HEK293 (cell line): Measurements from ENCODE around the gene SREBF1.
A peak's percentile ranks its signal among the peaks of the same experiment; 100 is the strongest.

Experiments
- FEZF1 ChIP-seq: fragments of 450-650 bp; formaldehyde crosslinking; IDR thresholded peaks from 2 replicates; pipeline ENCODE4 v1.5.1; 2016; ENCODE audit warnings: missing biosample characterization, missing genetic modification characterization
- GLIS2 ChIP-seq: fragments of 450-650 bp; formaldehyde crosslinking; IDR thresholded peaks from 2 replicates; pipeline ENCODE4 v1.5.1; 2016; ENCODE audit warnings: missing biosample characterization, missing genetic modification characterization
- KLF9 ChIP-seq: fragments of 450-650 bp; formaldehyde crosslinking; IDR thresholded peaks from 2 replicates; pipeline ENCODE4 v1.5.1; 2016; ENCODE audit warnings: missing biosample characterization, missing genetic modification characterization, low read depth
- MEIS1 ChIP-seq: sonication (generic); formaldehyde crosslinking; IDR thresholded peaks from 2 replicates; pipeline ENCODE4 v1.8.1; 2022; ENCODE audit warnings: missing genetic modification reagents, mild to moderate bottlenecking, borderline replicate concordance
- OSR2 ChIP-seq: fragments of 450-650 bp; formaldehyde crosslinking; IDR thresholded peaks from 2 replicates; pipeline ENCODE4 v1.5.1; 2016; ENCODE audit warnings: missing biosample characterization, missing genetic modification characterization
- SALL2 ChIP-seq: fragments of 450-650 bp; formaldehyde crosslinking; IDR thresholded peaks from 2 replicates; pipeline ENCODE4 v1.5.0; 2017; ENCODE audit warnings: missing biosample characterization, mild to moderate bottlenecking, missing genetic modification characterization, borderline replicate concordance
- TRIM28 ChIP-seq: IDR thresholded peaks from 2 replicates; pipeline ENCODE4 v1.6.1; 2011; ENCODE audit warnings: low read length, control low read depth, borderline replicate concordance
- ZFP41 ChIP-seq: fragments of 450-650 bp; formaldehyde crosslinking; IDR thresholded peaks from 2 replicates; pipeline ENCODE4 v1.5.1; 2016; ENCODE audit warnings: missing biosample characterization, missing genetic modification characterization, borderline replicate concordance
- ZFP69B ChIP-seq: fragments of 450-650 bp; formaldehyde crosslinking; IDR thresholded peaks from 2 replicates; pipeline ENCODE4 v1.5.1; 2016; ENCODE audit warnings: missing biosample characterization, missing genetic modification characterization
- ZIC2 ChIP-seq: fragments of 450-650 bp; formaldehyde crosslinking; IDR thresholded peaks from 2 replicates; pipeline ENCODE4 v1.5.1; 2016; ENCODE audit warnings: missing biosample characterization, missing genetic modification characterization
- ZNF133 ChIP-seq: fragments of 450-650 bp; formaldehyde crosslinking; IDR thresholded peaks from 2 replicates; pipeline ENCODE4 v1.5.1; 2016; ENCODE audit warnings: missing biosample characterization, missing genetic modification characterization
- ZNF138 ChIP-seq: fragments of 450-650 bp; formaldehyde crosslinking; IDR thresholded peaks from 2 replicates; pipeline ENCODE4 v1.5.1; 2016; ENCODE audit warnings: missing biosample characterization, missing genetic modification characterization, borderline replicate concordance
- ZNF19 ChIP-seq: fragments of 450-650 bp; formaldehyde crosslinking; IDR thresholded peaks from 2 replicates; pipeline ENCODE4; 2016; ENCODE audit warnings: missing biosample characterization, missing genetic modification characterization, low read depth
- ZNF221 ChIP-seq: fragments of 450-650 bp; formaldehyde crosslinking; IDR thresholded peaks from 2 replicates; pipeline ENCODE4 v1.5.1; 2017; ENCODE audit warnings: missing biosample characterization, missing genetic modification characterization, borderline replicate concordance
- ZNF341 ChIP-seq: fragments of 450-650 bp; formaldehyde crosslinking; IDR thresholded peaks from 2 replicates; pipeline ENCODE4; 2016; ENCODE audit warnings: low read depth, missing biosample characterization, missing genetic modification characterization
- ZNF366 ChIP-seq: fragments of 450-650 bp; formaldehyde crosslinking; conservative IDR thresholded peaks from 2 replicates; pipeline ENCODE4 v1.5.1; 2016; ENCODE audit warnings: missing biosample characterization, missing genetic modification characterization
- ZNF404 ChIP-seq: fragments of 450-650 bp; formaldehyde crosslinking; IDR thresholded peaks from 2 replicates; pipeline ENCODE4 v1.5.1; 2017; ENCODE audit warnings: missing biosample characterization, missing genetic modification characterization
- ZNF521 ChIP-seq: fragments of 450-650 bp; formaldehyde crosslinking; IDR thresholded peaks from 2 replicates; pipeline ENCODE4 v1.5.1; 2017; ENCODE audit warnings: missing biosample characterization, mild to moderate bottlenecking, missing genetic modification characterization
- ZNF621 ChIP-seq: fragments of 450-650 bp; formaldehyde crosslinking; IDR thresholded peaks from 2 replicates; pipeline ENCODE4 v1.5.1; 2017; ENCODE audit warnings: missing biosample characterization, missing genetic modification characterization
- ZNF629 ChIP-seq: fragments of 450-650 bp; formaldehyde crosslinking; IDR thresholded peaks from 2 replicates; pipeline ENCODE4 v1.5.1; 2017; ENCODE audit warnings: missing biosample characterization, missing genetic modification characterization
- ZNF747 ChIP-seq: fragments of 450-650 bp; formaldehyde crosslinking; IDR thresholded peaks from 2 replicates; pipeline ENCODE4 v1.5.1; 2016; ENCODE audit warnings: missing biosample characterization, missing genetic modification characterization
- ZNF76 ChIP-seq: fragments of 450-650 bp; formaldehyde crosslinking; IDR thresholded peaks from 2 replicates; pipeline ENCODE4; 2016; ENCODE audit warnings: low read depth, missing biosample characterization, missing genetic modification characterization, borderline replicate concordance
- ZNF843 ChIP-seq: fragments of 450-650 bp; formaldehyde crosslinking; IDR thresholded peaks from 2 replicates; pipeline ENCODE4 v1.5.1; 2016; ENCODE audit warnings: missing biosample characterization, missing genetic modification characterization
- ZSCAN30 ChIP-seq: fragments of 450-650 bp; IDR thresholded peaks from 2 replicates; pipeline ENCODE4 v1.5.1; 2018; ENCODE audit warnings: missing biosample characterization, mild to moderate bottlenecking, missing genetic modification characterization, moderate library complexity
- TF ChIP-seq, protein P1 (sequence below): fragments of 450-650 bp; formaldehyde crosslinking; IDR thresholded peaks from 2 replicates; pipeline ENCODE4 v1.5.1; 2016; ENCODE audit warnings: missing biosample characterization, missing genetic modification characterization
- TF ChIP-seq, protein P2 (sequence below): fragments of 450-650 bp; IDR thresholded peaks from 2 replicates; pipeline ENCODE4 v1.5.1; 2018; ENCODE audit warnings: missing biosample characterization, missing genetic modification characterization
- TF ChIP-seq, protein P3 (sequence below): fragments of 450-650 bp; formaldehyde crosslinking; IDR thresholded peaks from 2 replicates; pipeline ENCODE4 v1.5.1; 2016; ENCODE audit warnings: missing biosample characterization, missing genetic modification characterization
- TF ChIP-seq, protein P4 (sequence below): fragments of 450-650 bp; formaldehyde crosslinking; IDR thresholded peaks from 2 replicates; pipeline ENCODE4 v1.5.1; 2017; ENCODE audit warnings: missing biosample characterization, missing genetic modification characterization
- TF ChIP-seq, protein P5 (sequence below): fragments of 450-650 bp; formaldehyde crosslinking; IDR thresholded peaks from 2 replicates; pipeline ENCODE4 v1.5.1; 2016; ENCODE audit warnings: missing biosample characterization, missing genetic modification characterization, borderline replicate concordance

SREBF1 gene

DNA sequence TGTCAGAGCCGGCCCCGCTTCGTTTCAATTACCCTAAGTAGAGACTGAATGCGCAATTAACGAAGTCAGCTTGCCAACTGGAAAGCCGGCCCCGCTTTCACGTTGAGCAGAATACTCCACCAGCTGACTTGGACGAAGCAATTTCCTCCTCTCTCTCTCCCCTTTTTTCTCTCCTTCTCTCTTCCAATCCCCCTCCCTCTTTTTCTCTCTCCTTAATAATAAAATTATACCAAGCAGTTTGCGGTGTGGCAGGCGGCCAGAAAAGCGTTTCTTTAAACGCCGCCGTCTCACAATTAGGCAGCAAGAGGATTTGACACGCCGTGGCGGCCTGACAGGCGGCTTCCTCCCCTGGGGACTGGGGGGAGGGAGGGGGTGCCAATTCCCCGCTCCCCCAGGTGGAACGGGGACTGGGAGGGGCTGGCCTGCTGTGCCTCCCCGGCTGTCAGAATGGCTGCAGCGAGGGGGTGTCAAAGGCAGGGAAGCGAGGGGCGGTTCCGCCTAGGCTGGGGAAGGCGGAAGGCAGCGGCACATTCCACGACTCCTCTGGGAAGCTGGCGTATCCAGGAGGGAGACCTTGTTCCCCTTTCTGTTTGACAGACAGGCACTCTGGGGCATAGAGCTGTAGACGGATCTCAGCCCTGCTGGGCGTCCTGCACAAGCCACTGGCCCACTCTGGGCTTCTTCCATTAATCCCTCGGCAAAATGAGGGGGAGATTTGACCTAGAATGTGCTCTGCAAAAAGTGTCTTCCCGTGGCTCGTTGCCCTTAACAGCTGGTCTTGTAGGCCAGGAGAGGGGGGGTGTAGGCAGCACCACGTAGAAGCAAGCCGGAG lies 52.7 kb downstream of the SREBF1 start (continued):
- TF ChIP-seq, protein P1, sequence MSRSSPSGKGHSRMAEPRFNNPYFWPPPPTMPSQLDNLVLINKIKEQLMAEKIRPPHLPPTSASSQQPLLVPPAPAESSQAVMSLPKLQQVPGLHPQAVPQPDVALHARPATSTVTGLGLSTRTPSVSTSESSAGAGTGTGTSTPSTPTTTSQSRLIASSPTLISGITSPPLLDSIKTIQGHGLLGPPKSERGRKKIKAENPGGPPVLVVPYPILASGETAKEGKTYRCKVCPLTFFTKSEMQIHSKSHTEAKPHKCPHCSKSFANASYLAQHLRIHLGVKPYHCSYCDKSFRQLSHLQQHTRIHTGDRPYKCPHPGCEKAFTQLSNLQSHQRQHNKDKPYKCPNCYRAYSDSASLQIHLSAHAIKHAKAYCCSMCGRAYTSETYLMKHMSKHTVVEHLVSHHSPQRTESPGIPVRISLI (tag by site-specific recombination) = peak; percentile 70; the same call in 1 of the 2 replicates
- TF ChIP-seq ZNF521 = no peak
- TF ChIP-seq ZNF621 (tag by site-specific recombination) = no peak
- TF ChIP-seq ZNF341 (tag by site-specific recombination) = peak; percentile 93
- TF ChIP-seq ZNF76 (tag by site-specific recombination) = no peak
- peak; percentile 94 for TF ChIP-seq ZNF366 (tag by site-specific recombination)
- TF ChIP-seq ZNF747 (tag by site-specific recombination) = no peak
- TF ChIP-seq ZFP69B = 0 out of 2 replicates have a peak, but pooled peaks have one; percentile 29
- TF ChIP-seq, protein P2, sequence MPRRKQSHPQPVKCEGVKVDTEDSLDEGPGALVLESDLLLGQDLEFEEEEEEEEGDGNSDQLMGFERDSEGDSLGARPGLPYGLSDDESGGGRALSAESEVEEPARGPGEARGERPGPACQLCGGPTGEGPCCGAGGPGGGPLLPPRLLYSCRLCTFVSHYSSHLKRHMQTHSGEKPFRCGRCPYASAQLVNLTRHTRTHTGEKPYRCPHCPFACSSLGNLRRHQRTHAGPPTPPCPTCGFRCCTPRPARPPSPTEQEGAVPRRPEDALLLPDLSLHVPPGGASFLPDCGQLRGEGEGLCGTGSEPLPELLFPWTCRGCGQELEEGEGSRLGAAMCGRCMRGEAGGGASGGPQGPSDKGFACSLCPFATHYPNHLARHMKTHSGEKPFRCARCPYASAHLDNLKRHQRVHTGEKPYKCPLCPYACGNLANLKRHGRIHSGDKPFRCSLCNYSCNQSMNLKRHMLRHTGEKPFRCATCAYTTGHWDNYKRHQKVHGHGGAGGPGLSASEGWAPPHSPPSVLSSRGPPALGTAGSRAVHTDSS (tag by site-specific recombination) = no peak
- peak; percentile 85 for TF ChIP-seq FEZF1
- peak; percentile 59 for TF ChIP-seq ZNF629
- TF ChIP-seq ZFP41 (tag by site-specific recombination) = no peak
- peak; percentile 83 for TF ChIP-seq OSR2 (tag by site-specific recombination)
- TF ChIP-seq MEIS1 (CRISPR knock-in tag) = no peak
- no peak for TF ChIP-seq ZNF404 (tag by site-specific recombination)
- no peak for TF ChIP-seq ZNF221 (tag by site-specific recombination)
- no peak for TF ChIP-seq ZNF133 (tag by site-specific recombination)
- no peak for TF ChIP-seq SALL2 (tag by site-specific recombination)
- peak; percentile 81 for TF ChIP-seq ZNF843 (tag by site-specific recombination)
- no peak for TF ChIP-seq ZNF19
- no peak for TF ChIP-seq ZNF138 (tag by site-specific recombination)
- TF ChIP-seq, protein P3, sequence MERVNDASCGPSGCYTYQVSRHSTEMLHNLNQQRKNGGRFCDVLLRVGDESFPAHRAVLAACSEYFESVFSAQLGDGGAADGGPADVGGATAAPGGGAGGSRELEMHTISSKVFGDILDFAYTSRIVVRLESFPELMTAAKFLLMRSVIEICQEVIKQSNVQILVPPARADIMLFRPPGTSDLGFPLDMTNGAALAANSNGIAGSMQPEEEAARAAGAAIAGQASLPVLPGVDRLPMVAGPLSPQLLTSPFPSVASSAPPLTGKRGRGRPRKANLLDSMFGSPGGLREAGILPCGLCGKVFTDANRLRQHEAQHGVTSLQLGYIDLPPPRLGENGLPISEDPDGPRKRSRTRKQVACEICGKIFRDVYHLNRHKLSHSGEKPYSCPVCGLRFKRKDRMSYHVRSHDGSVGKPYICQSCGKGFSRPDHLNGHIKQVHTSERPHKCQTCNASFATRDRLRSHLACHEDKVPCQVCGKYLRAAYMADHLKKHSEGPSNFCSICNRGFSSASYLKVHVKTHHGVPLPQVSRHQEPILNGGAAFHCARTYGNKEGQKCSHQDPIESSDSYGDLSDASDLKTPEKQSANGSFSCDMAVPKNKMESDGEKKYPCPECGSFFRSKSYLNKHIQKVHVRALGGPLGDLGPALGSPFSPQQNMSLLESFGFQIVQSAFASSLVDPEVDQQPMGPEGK (tag by site-specific recombination) = peak; percentile 97
- peak; percentile 64 for TF ChIP-seq KLF9 (tag by site-specific recombination)
- TF ChIP-seq, protein P4, sequence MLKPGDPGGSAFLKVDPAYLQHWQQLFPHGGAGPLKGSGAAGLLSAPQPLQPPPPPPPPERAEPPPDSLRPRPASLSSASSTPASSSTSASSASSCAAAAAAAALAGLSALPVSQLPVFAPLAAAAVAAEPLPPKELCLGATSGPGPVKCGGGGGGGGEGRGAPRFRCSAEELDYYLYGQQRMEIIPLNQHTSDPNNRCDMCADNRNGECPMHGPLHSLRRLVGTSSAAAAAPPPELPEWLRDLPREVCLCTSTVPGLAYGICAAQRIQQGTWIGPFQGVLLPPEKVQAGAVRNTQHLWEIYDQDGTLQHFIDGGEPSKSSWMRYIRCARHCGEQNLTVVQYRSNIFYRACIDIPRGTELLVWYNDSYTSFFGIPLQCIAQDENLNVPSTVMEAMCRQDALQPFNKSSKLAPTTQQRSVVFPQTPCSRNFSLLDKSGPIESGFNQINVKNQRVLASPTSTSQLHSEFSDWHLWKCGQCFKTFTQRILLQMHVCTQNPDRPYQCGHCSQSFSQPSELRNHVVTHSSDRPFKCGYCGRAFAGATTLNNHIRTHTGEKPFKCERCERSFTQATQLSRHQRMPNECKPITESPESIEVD (tag by site-specific recombination) = peak; percentile 79
- no peak for TF ChIP-seq TRIM28
- TF ChIP-seq, protein P5, sequence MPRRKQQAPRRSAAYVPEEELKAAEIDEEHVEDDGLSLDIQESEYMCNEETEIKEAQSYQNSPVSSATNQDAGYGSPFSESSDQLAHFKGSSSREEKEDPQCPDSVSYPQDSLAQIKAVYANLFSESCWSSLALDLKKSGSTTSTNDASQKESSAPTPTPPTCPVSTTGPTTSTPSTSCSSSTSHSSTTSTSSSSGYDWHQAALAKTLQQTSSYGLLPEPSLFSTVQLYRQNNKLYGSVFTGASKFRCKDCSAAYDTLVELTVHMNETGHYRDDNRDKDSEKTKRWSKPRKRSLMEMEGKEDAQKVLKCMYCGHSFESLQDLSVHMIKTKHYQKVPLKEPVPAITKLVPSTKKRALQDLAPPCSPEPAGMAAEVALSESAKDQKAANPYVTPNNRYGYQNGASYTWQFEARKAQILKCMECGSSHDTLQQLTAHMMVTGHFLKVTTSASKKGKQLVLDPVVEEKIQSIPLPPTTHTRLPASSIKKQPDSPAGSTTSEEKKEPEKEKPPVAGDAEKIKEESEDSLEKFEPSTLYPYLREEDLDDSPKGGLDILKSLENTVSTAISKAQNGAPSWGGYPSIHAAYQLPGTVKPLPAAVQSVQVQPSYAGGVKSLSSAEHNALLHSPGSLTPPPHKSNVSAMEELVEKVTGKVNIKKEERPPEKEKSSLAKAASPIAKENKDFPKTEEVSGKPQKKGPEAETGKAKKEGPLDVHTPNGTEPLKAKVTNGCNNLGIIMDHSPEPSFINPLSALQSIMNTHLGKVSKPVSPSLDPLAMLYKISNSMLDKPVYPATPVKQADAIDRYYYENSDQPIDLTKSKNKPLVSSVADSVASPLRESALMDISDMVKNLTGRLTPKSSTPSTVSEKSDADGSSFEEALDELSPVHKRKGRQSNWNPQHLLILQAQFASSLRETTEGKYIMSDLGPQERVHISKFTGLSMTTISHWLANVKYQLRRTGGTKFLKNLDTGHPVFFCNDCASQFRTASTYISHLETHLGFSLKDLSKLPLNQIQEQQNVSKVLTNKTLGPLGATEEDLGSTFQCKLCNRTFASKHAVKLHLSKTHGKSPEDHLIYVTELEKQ (tag by site-specific recombination) = peak; percentile 32; the same call in 1 of the 2 replicates
- TF ChIP-seq GLIS2 = peak; percentile 74
- peak; percentile 98 for TF ChIP-seq ZIC2 (tag by site-specific recombination)
- no peak for TF ChIP-seq ZSCAN30
